ENCODE results near the gene VASN. TPM values are rescaled to one million over a fixed set of nuclear protein-coding genes. Genes with fewer than 3 reads are reported as not detected.

VASN gene
- total and polyA plus RNA-seq, 9 of the 15 experiments (the other 6 are each of a cell fraction or from before 2014, with no cell fraction given), result 0.01 to 2.5 (median 0.41) TPM; not detected in 1

DNA sequence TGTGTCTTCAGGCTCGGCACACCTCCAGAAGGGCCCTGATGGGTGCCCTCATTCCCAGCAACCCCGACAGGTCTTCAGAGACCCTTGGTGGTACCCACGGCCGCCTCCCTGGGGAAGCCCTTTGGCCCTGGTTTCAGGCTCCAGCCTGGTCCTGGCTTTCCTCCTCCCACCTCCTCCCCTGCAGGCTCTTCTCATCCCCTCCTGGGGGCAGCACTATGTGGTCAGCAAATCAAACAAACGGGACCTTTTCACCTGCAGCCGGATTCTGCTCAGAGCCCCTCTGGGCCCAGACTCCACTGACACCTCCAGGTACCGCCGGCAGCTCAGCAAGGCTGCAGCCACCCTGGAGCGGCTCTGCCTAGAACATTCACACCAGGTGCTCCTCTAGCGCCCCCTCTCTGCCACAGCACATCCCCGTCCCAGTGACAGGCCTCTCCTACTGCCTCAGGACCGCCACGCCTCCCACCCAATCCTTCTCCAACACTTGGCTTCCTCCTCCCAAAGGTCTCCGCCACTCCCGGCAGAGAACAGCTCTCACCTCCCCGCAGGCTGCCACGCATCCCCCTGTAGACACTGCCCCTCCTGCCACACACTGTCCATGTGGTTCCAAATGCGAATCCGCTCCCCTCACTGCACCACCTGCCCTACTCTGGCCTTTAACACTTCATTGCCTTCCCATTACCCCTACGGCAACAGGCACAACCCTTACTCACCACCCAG is 32.8 kb downstream of the VASN start (continued):
- TF ChIP-seq ETV1 (tag; conservative IDR thresholded peaks at IDR 0.05; ENCODE audit: low read depth), result 0 out of 2 replicates have a peak, but pooled peaks have one; percentile 19
- no peak for TF ChIP-seq MEF2A (IDR thresholded peaks at IDR 0.05; ENCODE audit: control insufficient read depth, low read depth, low read length)
- TF ChIP-seq, protein P1, sequence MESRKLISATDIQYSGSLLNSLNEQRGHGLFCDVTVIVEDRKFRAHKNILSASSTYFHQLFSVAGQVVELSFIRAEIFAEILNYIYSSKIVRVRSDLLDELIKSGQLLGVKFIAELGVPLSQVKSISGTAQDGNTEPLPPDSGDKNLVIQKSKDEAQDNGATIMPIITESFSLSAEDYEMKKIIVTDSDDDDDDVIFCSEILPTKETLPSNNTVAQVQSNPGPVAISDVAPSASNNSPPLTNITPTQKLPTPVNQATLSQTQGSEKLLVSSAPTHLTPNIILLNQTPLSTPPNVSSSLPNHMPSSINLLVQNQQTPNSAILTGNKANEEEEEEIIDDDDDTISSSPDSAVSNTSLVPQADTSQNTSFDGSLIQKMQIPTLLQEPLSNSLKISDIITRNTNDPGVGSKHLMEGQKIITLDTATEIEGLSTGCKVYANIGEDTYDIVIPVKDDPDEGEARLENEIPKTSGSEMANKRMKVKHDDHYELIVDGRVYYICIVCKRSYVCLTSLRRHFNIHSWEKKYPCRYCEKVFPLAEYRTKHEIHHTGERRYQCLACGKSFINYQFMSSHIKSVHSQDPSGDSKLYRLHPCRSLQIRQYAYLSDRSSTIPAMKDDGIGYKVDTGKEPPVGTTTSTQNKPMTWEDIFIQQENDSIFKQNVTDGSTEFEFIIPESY (CRISPR knock-in tag; IDR thresholded peaks at IDR 0.05), result peak; percentile 78
- no peak for TF ChIP-seq XRCC4 (IDR thresholded peaks at IDR 0.05; ENCODE audit: extremely low read depth, insufficient read depth, insufficient read length)
- TF ChIP-seq MTF1 (CRISPR knock-in tag; IDR thresholded peaks at IDR 0.05; ENCODE audit: borderline replicate concordance), result no peak
- TF ChIP-seq, protein P2, sequence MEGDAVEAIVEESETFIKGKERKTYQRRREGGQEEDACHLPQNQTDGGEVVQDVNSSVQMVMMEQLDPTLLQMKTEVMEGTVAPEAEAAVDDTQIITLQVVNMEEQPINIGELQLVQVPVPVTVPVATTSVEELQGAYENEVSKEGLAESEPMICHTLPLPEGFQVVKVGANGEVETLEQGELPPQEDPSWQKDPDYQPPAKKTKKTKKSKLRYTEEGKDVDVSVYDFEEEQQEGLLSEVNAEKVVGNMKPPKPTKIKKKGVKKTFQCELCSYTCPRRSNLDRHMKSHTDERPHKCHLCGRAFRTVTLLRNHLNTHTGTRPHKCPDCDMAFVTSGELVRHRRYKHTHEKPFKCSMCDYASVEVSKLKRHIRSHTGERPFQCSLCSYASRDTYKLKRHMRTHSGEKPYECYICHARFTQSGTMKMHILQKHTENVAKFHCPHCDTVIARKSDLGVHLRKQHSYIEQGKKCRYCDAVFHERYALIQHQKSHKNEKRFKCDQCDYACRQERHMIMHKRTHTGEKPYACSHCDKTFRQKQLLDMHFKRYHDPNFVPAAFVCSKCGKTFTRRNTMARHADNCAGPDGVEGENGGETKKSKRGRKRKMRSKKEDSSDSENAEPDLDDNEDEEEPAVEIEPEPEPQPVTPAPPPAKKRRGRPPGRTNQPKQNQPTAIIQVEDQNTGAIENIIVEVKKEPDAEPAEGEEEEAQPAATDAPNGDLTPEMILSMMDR (IDR thresholded peaks at IDR 0.05 in 2 of 3, conservative IDR thresholded peaks at IDR 0.05 in 1 of 3; ENCODE audit: insufficient read depth in 2 of 3, low read depth in 1 of 3, low read length in 3 of 3), result peak; percentile 93 to 98 (median 95)
- TF ChIP-seq, protein P3, sequence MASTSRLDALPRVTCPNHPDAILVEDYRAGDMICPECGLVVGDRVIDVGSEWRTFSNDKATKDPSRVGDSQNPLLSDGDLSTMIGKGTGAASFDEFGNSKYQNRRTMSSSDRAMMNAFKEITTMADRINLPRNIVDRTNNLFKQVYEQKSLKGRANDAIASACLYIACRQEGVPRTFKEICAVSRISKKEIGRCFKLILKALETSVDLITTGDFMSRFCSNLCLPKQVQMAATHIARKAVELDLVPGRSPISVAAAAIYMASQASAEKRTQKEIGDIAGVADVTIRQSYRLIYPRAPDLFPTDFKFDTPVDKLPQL (IDR thresholded peaks at IDR 0.05; ENCODE audit: extremely low read depth, insufficient read length), result no peak
- no peak for TF ChIP-seq KHSRP (IDR thresholded peaks at IDR 0.05)
- no peak for TF ChIP-seq SIN3A (IDR thresholded peaks at IDR 0.05; ENCODE audit: borderline replicate concordance in 2 of 2, control insufficient read depth in 1 of 2, low read depth in 2 of 2, low read length in 2 of 2)
- TF ChIP-seq, protein P4, sequence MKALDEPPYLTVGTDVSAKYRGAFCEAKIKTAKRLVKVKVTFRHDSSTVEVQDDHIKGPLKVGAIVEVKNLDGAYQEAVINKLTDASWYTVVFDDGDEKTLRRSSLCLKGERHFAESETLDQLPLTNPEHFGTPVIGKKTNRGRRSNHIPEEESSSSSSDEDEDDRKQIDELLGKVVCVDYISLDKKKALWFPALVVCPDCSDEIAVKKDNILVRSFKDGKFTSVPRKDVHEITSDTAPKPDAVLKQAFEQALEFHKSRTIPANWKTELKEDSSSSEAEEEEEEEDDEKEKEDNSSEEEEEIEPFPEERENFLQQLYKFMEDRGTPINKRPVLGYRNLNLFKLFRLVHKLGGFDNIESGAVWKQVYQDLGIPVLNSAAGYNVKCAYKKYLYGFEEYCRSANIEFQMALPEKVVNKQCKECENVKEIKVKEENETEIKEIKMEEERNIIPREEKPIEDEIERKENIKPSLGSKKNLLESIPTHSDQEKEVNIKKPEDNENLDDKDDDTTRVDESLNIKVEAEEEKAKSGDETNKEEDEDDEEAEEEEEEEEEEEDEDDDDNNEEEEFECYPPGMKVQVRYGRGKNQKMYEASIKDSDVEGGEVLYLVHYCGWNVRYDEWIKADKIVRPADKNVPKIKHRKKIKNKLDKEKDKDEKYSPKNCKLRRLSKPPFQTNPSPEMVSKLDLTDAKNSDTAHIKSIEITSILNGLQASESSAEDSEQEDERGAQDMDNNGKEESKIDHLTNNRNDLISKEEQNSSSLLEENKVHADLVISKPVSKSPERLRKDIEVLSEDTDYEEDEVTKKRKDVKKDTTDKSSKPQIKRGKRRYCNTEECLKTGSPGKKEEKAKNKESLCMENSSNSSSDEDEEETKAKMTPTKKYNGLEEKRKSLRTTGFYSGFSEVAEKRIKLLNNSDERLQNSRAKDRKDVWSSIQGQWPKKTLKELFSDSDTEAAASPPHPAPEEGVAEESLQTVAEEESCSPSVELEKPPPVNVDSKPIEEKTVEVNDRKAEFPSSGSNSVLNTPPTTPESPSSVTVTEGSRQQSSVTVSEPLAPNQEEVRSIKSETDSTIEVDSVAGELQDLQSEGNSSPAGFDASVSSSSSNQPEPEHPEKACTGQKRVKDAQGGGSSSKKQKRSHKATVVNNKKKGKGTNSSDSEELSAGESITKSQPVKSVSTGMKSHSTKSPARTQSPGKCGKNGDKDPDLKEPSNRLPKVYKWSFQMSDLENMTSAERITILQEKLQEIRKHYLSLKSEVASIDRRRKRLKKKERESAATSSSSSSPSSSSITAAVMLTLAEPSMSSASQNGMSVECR (CRISPR knock-in tag; IDR thresholded peaks at IDR 0.05), result no peak

All from K562 (cell line).